Prostate gland (tissue), 2 donors: ENCODE data around the gene SERINC1. TPM values are rescaled to one million over a fixed set of nuclear protein-coding genes. Genes with fewer than 3 reads are reported as not detected.
"Not testable (repeated sequence)": the region's sequence is repeated elsewhere in the genome, so short reads cannot be mapped to it uniquely, and the experiment has no call there.

Experiments used
- DNase-seq: peaks from one replicate; pipeline ENCODE4 v3.0.0-alpha.2; 2019; ENCODE audit warnings: low spot score
- H3K27ac ChIP-seq, 2 donors: fragments of 200-600 bp; sonication (generic); 2 replicates each; pipeline ENCODE4 v1.5.1; 2017 to 2019
- H3K27me3 ChIP-seq: fragments of 200-600 bp; sonication (generic); replicated peaks from 2 replicates; pipeline ENCODE4 v1.5.1; 2019; ENCODE audit not compliant: insufficient read depth
- H3K36me3 ChIP-seq, 2 donors: fragments of 200-600 bp; sonication (generic); 1 replicate in 1 of 2; 2 replicates in 1 of 2; pipeline versions ENCODE4 v1.5.1 to v1.8.1; 2017 to 2019
- H3K4me1 ChIP-seq: fragments of 200-600 bp; sonication (generic); replicated peaks from 2 replicates; pipeline ENCODE4 v1.5.1; 2019
- H3K4me3 ChIP-seq, 2 donors: fragments of 200-600 bp; sonication (generic); 2 replicates each; pipeline ENCODE4 v1.5.1; 2017 to 2019
- H3K9me3 ChIP-seq: fragments of 200-600 bp; sonication (generic); 2 replicates; pipeline ENCODE4 v1.5.1; 2017
- CTCF ChIP-seq, 4 experiments: fragments of 200-600 bp in 2 of 4; fragments of 450-650 bp in 2 of 4; sonication (generic) in 2 of 4; IDR thresholded peaks; 1 replicate in 3 of 4; 2 replicates in 1 of 4; pipeline ENCODE4 v1.5.1; 2016 to 2019; ENCODE audit warnings: antibody characterized with exemption in 4 of 4, mild to moderate bottlenecking in 2 of 4, moderate library complexity in 2 of 4
- POLR2A ChIP-seq: fragments of 450-650 bp; IDR thresholded peaks from one replicate; pipeline ENCODE4 v1.6.1; 2016; ENCODE audit warnings: antibody characterized with exemption, mild to moderate bottlenecking
- POLR2AphosphoS5 ChIP-seq: sonication (generic); formaldehyde crosslinking; IDR thresholded peaks from one replicate; pipeline ENCODE4 v1.6.1; 2017; ENCODE audit warnings: antibody characterized with exemption
- WGBS: methylation state at CpG from one replicate; pipeline ENCODE4 v1.1.5; 2018; 5-methylcytosine and 5-hydroxymethylcytosine counted together
- intact Hi-C: fragments of 100-400 bp; cut with DNase I; formaldehyde crosslinking; loops from one replicate; pipeline ENCODE4 v1.14.2; 2022
- total RNA-seq, 2 donors: library from RNA; depleted of rRNA; stranded (reverse); fragments of >200 nt; gene quantifications; one replicate each; pipeline ENCODE4 v1.1.0, GENCODE V29; 2016

Gene SERINC1
- total RNA-seq, 2 donors from 2014 or later = 159 to 165 TPM

- DNase-seq = no peak
- 70% methylated on average over 7 of the region's 7 CpGs for WGBS
- no peaks in the 10 kb centered on the region for H3K4me1 ChIP-seq
Measured at GRCh38 chr6:122482750-122483080, 11.1 kb upstream of the SERINC1 start.

GRCh38 chr6:122476131-122476530 lies 4.5 kb upstream of the SERINC1 start:
- no peak for DNase-seq
- Histone ChIP-seq H3K36me3 (no peaks in the 10 kb centered on the region), H3K27me3 (no peaks in the 10 kb centered on the region), H3K27ac (no peak overlapping the region), H3K4me1 (no peaks in the 10 kb centered on the region), H3K9me3 (no peaks in the 10 kb centered on the region), H3K4me3 (no peak overlapping the region)
- intact Hi-C loops = no loop called here
- peak in 2 of 4 experiments; percentile 19 for TF ChIP-seq CTCF (IDR thresholded peaks at IDR 0.05)
- TF ChIP-seq POLR2A = no peak

More at GRCh38 chr6:122482750-122483080, 11.1 kb upstream of the SERINC1 start:
- Histone ChIP-seq H3K4me3 (no peak overlapping the region), H3K9me3 (no peaks in the 10 kb centered on the region), H3K27ac (no peak overlapping the region), H3K27me3 (no peaks in the 10 kb centered on the region), H3K36me3 (no peaks in the 10 kb centered on the region)
- no peak for TF ChIP-seq POLR2A
- TF ChIP-seq CTCF (IDR thresholded peaks at IDR 0.05) = no peak
- no peak for TF ChIP-seq POLR2AphosphoS5
- intact Hi-C loops = no loop called here

- H3K4me3 ChIP-seq = peak overlapping the region; percentile 84 to 87
- no peaks in the 10 kb centered on the region for H3K4me1 ChIP-seq
- no peak for DNase-seq
- no peaks in the 10 kb centered on the region for H3K27me3 ChIP-seq
- under 1% methylated on average over 8 of the region's 8 CpGs for WGBS
- no peaks in the 10 kb centered on the region for H3K36me3 ChIP-seq
- TF ChIP-seq CTCF (IDR thresholded peaks at IDR 0.05) (no peak), POLR2AphosphoS5 (no peak), POLR2A (no peak)
- H3K9me3 ChIP-seq = no peaks in the 10 kb centered on the region
- H3K27ac ChIP-seq = peak overlapping the region; percentile 95 to 98
- intact Hi-C loops = no loop called here
Measured at GRCh38 chr6:122472022-122472340, 374 bp upstream of the SERINC1 start.

- intact Hi-C loops = no loop called here
- no peak for DNase-seq
- no peak overlapping the region for H3K27ac ChIP-seq
- no peaks in the 10 kb centered on the region for H3K36me3 ChIP-seq
- H3K27me3 ChIP-seq = no peaks in the 10 kb centered on the region
- 95% methylated on average over 2 of the region's 2 CpGs for WGBS
- TF ChIP-seq POLR2AphosphoS5 (no peak), POLR2A (no peak), CTCF (IDR thresholded peaks at IDR 0.05) (no peak)
- no peak overlapping the region for H3K4me3 ChIP-seq
- H3K4me1 ChIP-seq = peaks cover 8% of the 10 kb centered on the region
- H3K9me3 ChIP-seq = no peaks in the 10 kb centered on the region
Measured at GRCh38 chr6:122461885-122462284, 9.7 kb downstream of the SERINC1 start.

DNA sequence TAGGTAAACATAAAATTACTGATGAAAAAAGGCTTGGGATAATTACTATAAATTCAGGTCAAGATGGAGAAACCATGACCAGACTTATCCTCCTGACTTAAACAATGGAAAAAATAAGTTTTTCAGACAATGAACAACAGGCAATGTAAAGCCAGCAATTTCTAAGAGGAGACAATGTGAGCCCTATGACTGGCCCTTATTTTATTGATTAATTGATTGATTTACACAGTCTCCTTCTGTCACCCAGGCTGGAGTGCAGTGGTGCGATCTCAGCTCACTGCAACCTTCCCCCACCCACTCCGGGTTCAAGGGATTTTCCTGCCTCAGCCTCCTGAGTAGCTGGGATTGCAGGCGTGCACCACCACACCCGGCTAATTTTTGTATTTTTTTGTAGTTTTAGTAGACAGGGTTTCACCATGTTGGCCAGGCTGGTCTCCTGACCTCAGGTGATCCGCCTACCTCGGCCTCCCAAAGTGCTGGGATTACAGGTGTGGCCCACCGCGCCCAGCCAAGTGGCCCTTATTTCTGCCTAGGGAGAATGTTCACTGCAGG lies 11.7 kb downstream of the SERINC1 start:
- DNase-seq, H3K9me3 ChIP-seq, H3K27ac ChIP-seq, H3K27me3 ChIP-seq, H3K36me3 ChIP-seq, H3K4me1 ChIP-seq, H3K4me3 ChIP-seq, intact Hi-C loops: not testable (repeated sequence)
- WGBS = 86% methylated on average over 8 of the region's 8 CpGs
